Muscle of arm (tissue), 12 donors: Measurements from ENCODE around the gene GOLGA6C. TPM values are rescaled to one million over a fixed set of nuclear protein-coding genes. Genes with fewer than 3 reads are reported as not detected.
"Not testable (repeated sequence)": the region's sequence is repeated elsewhere in the genome, so short reads cannot be mapped to it uniquely, and the experiment has no call there.

Source experiments
- DNase-seq: peaks from one replicate; pipeline ENCODE4 v3.0.0-alpha.2; 2013
- polyA plus RNA-seq, 12 donors: library from polyadenylated mRNA; unstranded; fragments of 120-200 nt; gene quantifications; one replicate each; pipeline ENCODE4 v1.2.1, GENCODE V29; 2013; ENCODE audit not compliant: insufficient read length in 12 of 12

GOLGA6C gene
- polyA plus RNA-seq, 12 donors: 0.09 TPM; not detected in 11

- no peak for DNase-seq
Measured at GRCh38 chr15:75249726-75250125, 8.4 kb upstream of the GOLGA6C start.

- DNase-seq: not testable (repeated sequence)
Measured at GRCh38 chr15:75251343-75251742, 6.8 kb upstream of the GOLGA6C start.

- DNase-seq: not testable (repeated sequence)
Measured at GRCh38 chr15:75252285-75252684, 5.8 kb upstream of the GOLGA6C start.

- DNase-seq: not testable (repeated sequence)
Measured at GRCh38 chr15:75258620-75259343, 648 bp downstream of the GOLGA6C start.

- DNase-seq: not testable (repeated sequence)
Measured at GRCh38 chr15:75259873-75260272, 1.7 kb downstream of the GOLGA6C start.

GRCh38 chr15:75273751-75274359 is 15.7 kb downstream of the GOLGA6C start:
- not testable (repeated sequence) for DNase-seq

- DNase-seq: not testable (repeated sequence)
Measured at GRCh38 chr15:75274509-75275107, 16.5 kb downstream of the GOLGA6C start.

- DNase-seq: not testable (repeated sequence)
Measured at GRCh38 chr15:75275617-75276016, 17.5 kb downstream of the GOLGA6C start.

GRCh38 chr15:75278497-75278896 is 20.4 kb downstream of the GOLGA6C start:
- not testable (repeated sequence) for DNase-seq

GRCh38 chr15:75282572-75282971 is 24.4 kb downstream of the GOLGA6C start, which contains the start of gene GOLGA6D:
TSS of gene GOLGA6D (plus strand) at chr15:75282835. CDS start at chr15:75282876, 41 bp downstream.
- not testable (repeated sequence) for DNase-seq

- not testable (repeated sequence) for DNase-seq
Measured at GRCh38 chr15:75284152-75284551, 26.0 kb downstream of the GOLGA6C start.

- DNase-seq: not testable (repeated sequence)
Measured at GRCh38 chr15:75293660-75294059, 35.5 kb downstream of the GOLGA6C start.

GRCh38 chr15:75298541-75299310 is 40.6 kb downstream of the GOLGA6C start:
- DNase-seq: not testable (repeated sequence)

- not testable (repeated sequence) for DNase-seq
Measured at GRCh38 chr15:75299311-75299688, 41.2 kb downstream of the GOLGA6C start.

- not testable (repeated sequence) for DNase-seq
Measured at GRCh38 chr15:75300026-75300425, 41.9 kb downstream of the GOLGA6C start.

- DNase-seq: no peak
Measured at GRCh38 chr15:75302318-75302717, 44.2 kb downstream of the GOLGA6C start.

- not testable (repeated sequence) for DNase-seq
Measured at GRCh38 chr15:75302753-75303152, 44.6 kb downstream of the GOLGA6C start.

- DNase-seq: no peak
Measured at GRCh38 chr15:75306188-75306587, 48.1 kb downstream of the GOLGA6C start.

- no peak for DNase-seq
Measured at GRCh38 chr15:75307778-75308390, 49.8 kb downstream of the GOLGA6C start.

- DNase-seq: no peak
Measured at GRCh38 chr15:75309711-75310110, 51.6 kb downstream of the GOLGA6C start.

- DNase-seq: not testable (repeated sequence)
Measured at GRCh38 chr15:75312548-75312947, 54.4 kb downstream of the GOLGA6C start.
